SJSA1 (cell line): ENCODE data around the gene RPS16. TPM values are rescaled to one million over a fixed set of nuclear protein-coding genes. Genes with fewer than 3 reads are reported as not detected.

Experiments used
- DNase-seq, 2 experiments: peaks; one replicate each; pipeline ENCODE4 v3.0.0-alpha.2; 2015 to 2020; ENCODE audit warnings: low spot score in 2 of 2, low read depth in 1 of 2
- H3K27ac ChIP-seq: fragments of 250-450 bp; sonication (Bioruptor Pico); 2 replicates; pipeline ENCODE4 v1.5.1; 2020; ENCODE audit warnings: mild to moderate bottlenecking, moderate library complexity
- H3K27me3 ChIP-seq: fragments of 250-450 bp; sonication (Bioruptor Pico); replicated peaks from 2 replicates; pipeline ENCODE4 v1.5.1; 2020; ENCODE audit warnings: mild to moderate bottlenecking, moderate library complexity
- H3K36me3 ChIP-seq: fragments of 250-450 bp; sonication (Bioruptor Pico); 2 replicates; pipeline ENCODE4 v1.5.1; 2020; ENCODE audit warnings: mild to moderate bottlenecking
- H3K4me1 ChIP-seq: fragments of 250-450 bp; sonication (Bioruptor Pico); replicated peaks from 2 replicates; pipeline ENCODE4 v1.6.1; 2021; ENCODE audit warnings: mild to moderate bottlenecking
- H3K4me3 ChIP-seq: fragments of 250-450 bp; sonication (Bioruptor Pico); 2 replicates; pipeline ENCODE4 v1.5.1; 2020; ENCODE audit warnings: mild to moderate bottlenecking
- H3K9me3 ChIP-seq: fragments of 250-450 bp; sonication (Bioruptor Pico); replicated peaks from 2 replicates; pipeline ENCODE4 v1.5.1; 2020; ENCODE audit warnings: mild to moderate bottlenecking
- total RNA-seq: library from RNA; depleted of rRNA; stranded (reverse); fragments of >200 nt; shearing (Covaris generic); gene quantifications from 2 replicates; pipeline ENCODE4 v1.2.3, GENCODE V29; 2014; rRNA removed

RPS16 gene
- total RNA-seq, 1 experiment from 2014 or later, result 54.0 TPM

- Histone ChIP-seq H3K9me3 (no peaks in the 10 kb centered on the region), H3K36me3 (peaks cover 72% of the 10 kb centered on the region), H3K4me1 (peaks cover 12% of the 10 kb centered on the region), H3K4me3 (no peak overlapping the region), H3K27ac (no peak overlapping the region), H3K27me3 (no peaks in the 10 kb centered on the region)
- DNase-seq, result no peak
Observed at GRCh38 chr19:39388657-39389056, 47.1 kb downstream of the RPS16 start.

GRCh38 chr19:39386557-39386956 is 49.2 kb downstream of the RPS16 start:
- H3K27ac ChIP-seq, result no peak overlapping the region
- no peak overlapping the region for H3K4me3 ChIP-seq
- peaks cover 7% of the 10 kb centered on the region for H3K4me1 ChIP-seq
- no peaks in the 10 kb centered on the region for H3K27me3 ChIP-seq
- peaks cover 82% of the 10 kb centered on the region for H3K36me3 ChIP-seq
- no peaks in the 10 kb centered on the region for H3K9me3 ChIP-seq
- DNase-seq, result no peak

GRCh38 chr19:39385629-39386411 is 49.9 kb downstream of the RPS16 start:
- H3K9me3 ChIP-seq, result no peaks in the 10 kb centered on the region
- H3K4me3 ChIP-seq, result no peak overlapping the region
- DNase-seq, result no peak
- H3K27me3 ChIP-seq, result no peaks in the 10 kb centered on the region
- H3K36me3 ChIP-seq, result peaks cover 86% of the 10 kb centered on the region
- H3K27ac ChIP-seq, result no peak overlapping the region
- H3K4me1 ChIP-seq, result peaks cover 7% of the 10 kb centered on the region

GRCh38 chr19:39384839-39385568 is 50.7 kb downstream of the RPS16 start:
- H3K4me3 ChIP-seq, result no peak overlapping the region
- H3K9me3 ChIP-seq, result no peaks in the 10 kb centered on the region
- no peaks in the 10 kb centered on the region for H3K27me3 ChIP-seq
- peaks cover 91% of the 10 kb centered on the region for H3K36me3 ChIP-seq
- H3K27ac ChIP-seq, result no peak overlapping the region
- H3K4me1 ChIP-seq, result peaks cover 4% of the 10 kb centered on the region
- no peak for DNase-seq

Other genes starting within 250 kb of the RPS16 start
- gene NCCRP1, start 239.0 kb downstream of the RPS16 start, total RNA-seq, result not detected in 2 replicates
- gene SYCN, start 231.7 kb downstream of the RPS16 start, total RNA-seq, result not detected in 2 replicates
- not detected in 2 replicates for gene IFNL3, start 190.9 kb downstream of the RPS16 start, total RNA-seq
- not detected in 2 replicates for gene IFNL4, start 187.1 kb downstream of the RPS16 start, total RNA-seq
- not detected in 2 replicates for gene IFNL2, start 167.6 kb downstream of the RPS16 start, total RNA-seq
- gene IFNL1, start 139.5 kb downstream of the RPS16 start, total RNA-seq, result not detected in 2 replicates
- gene LRFN1, start 115.1 kb downstream of the RPS16 start, total RNA-seq, result not detected in 2 replicates
- gene GMFG, start 99.9 kb downstream of the RPS16 start, total RNA-seq, result 1.4 TPM in 1 of 2 replicates, not detected in the other
- 48.5 and 49.7 TPM in 2 replicates for gene SAMD4B, start 93.5 kb downstream of the RPS16 start, total RNA-seq
- 55.2 and 61.6 TPM in 2 replicates for gene PAF1, start 44.8 kb downstream of the RPS16 start, total RNA-seq
- gene MED29, start 44.6 kb downstream of the RPS16 start, total RNA-seq, result 24.3 and 38.9 TPM in 2 replicates
- gene ZFP36, start 29.1 kb downstream of the RPS16 start, total RNA-seq, result 2.0 and 4.3 TPM in 2 replicates
- 8.6 and 17.9 TPM in 2 replicates for gene PLEKHG2, start 23.3 kb downstream of the RPS16 start, total RNA-seq
- 89.0 and 100 TPM in 2 replicates for gene SUPT5H, start 9.6 kb upstream of the RPS16 start, total RNA-seq
- 79.0 and 90.0 TPM in 2 replicates for gene TIMM50, start 44.9 kb upstream of the RPS16 start, total RNA-seq
- gene DLL3, start 63.0 kb upstream of the RPS16 start, total RNA-seq, result 0.03 and 0.05 TPM in 2 replicates
- not detected in 2 replicates for gene SELENOV, start 79.2 kb upstream of the RPS16 start, total RNA-seq
- gene EID2B, start 96.9 kb upstream of the RPS16 start, total RNA-seq, result 4.8 and 6.4 TPM in 2 replicates
- 16.9 and 22.7 TPM in 2 replicates for gene EID2, start 104.2 kb upstream of the RPS16 start, total RNA-seq
- not detected in 2 replicates for gene LGALS13, start 166.6 kb upstream of the RPS16 start, total RNA-seq
- not detected in 2 replicates for gene LGALS16, start 220.0 kb upstream of the RPS16 start, total RNA-seq